Lung (tissue), 12 donors: Measurements from ENCODE around the gene FAIM2. TPM values are rescaled to one million over a fixed set of nuclear protein-coding genes. Genes with fewer than 3 reads are reported as not detected.

Experiments
- ATAC-seq: fragments of 200-7000 bp; cut with Tn5 transposase; one replicate; pipeline ENCODE4 v1.9.1; 2020; ENCODE audit warnings: moderate number of reproducible peaks; ENCODE audit not compliant: insufficient read depth, low FRiP score
- DNase-seq, 3 donors: peaks; one replicate each; pipeline ENCODE4 v3.0.0-alpha.2; 2013 to 2017
- H3K27ac ChIP-seq, 2 donors: one replicate each; pipeline ENCODE4 v1.5.1; 2013; ENCODE audit warnings: mild to moderate bottlenecking in 2 of 2, moderate library complexity in 2 of 2, control low read depth in 1 of 2, inconsistent platforms in 1 of 2, low read depth in 1 of 2, low read length in 1 of 2
- H3K27me3 ChIP-seq, 3 donors: one replicate each; pipeline ENCODE4 v1.5.1; 2013; ENCODE audit warnings: low read length in 2 of 3; ENCODE audit not compliant: control insufficient read depth in 3 of 3, insufficient read depth in 3 of 3
- H3K36me3 ChIP-seq, 4 donors: one replicate each; pipeline ENCODE4 v1.5.1; 2013; ENCODE audit warnings: low read length in 4 of 4, mild to moderate bottlenecking in 1 of 4, moderate library complexity in 1 of 4; ENCODE audit not compliant: control insufficient read depth in 4 of 4, insufficient read depth in 4 of 4
- H3K4me1 ChIP-seq, 5 donors: one replicate each; pipeline ENCODE4 v1.5.1; 2013; ENCODE audit warnings: low read length in 5 of 5, mild to moderate bottlenecking in 2 of 5, moderate library complexity in 1 of 5; ENCODE audit not compliant: control insufficient read depth in 5 of 5, insufficient read depth in 5 of 5
- H3K4me3 ChIP-seq: one replicate; pipeline ENCODE4 v1.5.1; 2013; ENCODE audit warnings: mild to moderate bottlenecking, control low read depth, moderate library complexity
- H3K9ac ChIP-seq, 2 donors: one replicate each; pipeline ENCODE4 v1.5.1; 2013; ENCODE audit warnings: low read length in 2 of 2, control low read depth in 1 of 2; ENCODE audit not compliant: insufficient read depth in 1 of 2
- H3K9me3 ChIP-seq, 4 donors: one replicate each; pipeline ENCODE4 v1.5.1; 2013; ENCODE audit warnings: low read length in 3 of 4, mild to moderate bottlenecking in 1 of 4, moderate library complexity in 1 of 4; ENCODE audit not compliant: control insufficient read depth in 4 of 4, insufficient read depth in 3 of 4
- WGBS, 2 donors: extraction: QIAGEN DNeasy Blood & Tissue Kit; methylation state at CpG; one replicate each; pipeline ENCODE4 v1.1.7; 2013; 5-methylcytosine and 5-hydroxymethylcytosine counted together
- polyA plus RNA-seq, 2 donors: library from polyadenylated mRNA; stranded (reverse); fragments of 200-250 nt; gene quantifications; one replicate each; pipeline ENCODE4 v1.2.1, GENCODE V29; 2013
- total RNA-seq, 2 donors: library from RNA; depleted of rRNA in 1 of 2; stranded (reverse); fragments of >200 nt in 1 of 2; gene quantifications; one replicate each; pipeline ENCODE4 v1.2.1, GENCODE V29; 2014 to 2021
- TF ChIP-seq, protein P1 (sequence below): IDR thresholded peaks from 2 replicates; pipeline ENCODE4 v1.5.1; 2012; ENCODE audit warnings: mild to moderate bottlenecking; ENCODE audit errors: control extremely low read depth, extremely low read depth
- donor health status: control.
- donor health status: control.
- donor health status: Bipolar disorder and iron deficiency.
- donor health status: healthy.
- donor health status: DM: yes; HTN: yes; CAD: no.

Gene FAIM2
- total and polyA plus RNA-seq, 4 donors, result 0.46 to 1.4 (median 0.55) TPM

DNA sequence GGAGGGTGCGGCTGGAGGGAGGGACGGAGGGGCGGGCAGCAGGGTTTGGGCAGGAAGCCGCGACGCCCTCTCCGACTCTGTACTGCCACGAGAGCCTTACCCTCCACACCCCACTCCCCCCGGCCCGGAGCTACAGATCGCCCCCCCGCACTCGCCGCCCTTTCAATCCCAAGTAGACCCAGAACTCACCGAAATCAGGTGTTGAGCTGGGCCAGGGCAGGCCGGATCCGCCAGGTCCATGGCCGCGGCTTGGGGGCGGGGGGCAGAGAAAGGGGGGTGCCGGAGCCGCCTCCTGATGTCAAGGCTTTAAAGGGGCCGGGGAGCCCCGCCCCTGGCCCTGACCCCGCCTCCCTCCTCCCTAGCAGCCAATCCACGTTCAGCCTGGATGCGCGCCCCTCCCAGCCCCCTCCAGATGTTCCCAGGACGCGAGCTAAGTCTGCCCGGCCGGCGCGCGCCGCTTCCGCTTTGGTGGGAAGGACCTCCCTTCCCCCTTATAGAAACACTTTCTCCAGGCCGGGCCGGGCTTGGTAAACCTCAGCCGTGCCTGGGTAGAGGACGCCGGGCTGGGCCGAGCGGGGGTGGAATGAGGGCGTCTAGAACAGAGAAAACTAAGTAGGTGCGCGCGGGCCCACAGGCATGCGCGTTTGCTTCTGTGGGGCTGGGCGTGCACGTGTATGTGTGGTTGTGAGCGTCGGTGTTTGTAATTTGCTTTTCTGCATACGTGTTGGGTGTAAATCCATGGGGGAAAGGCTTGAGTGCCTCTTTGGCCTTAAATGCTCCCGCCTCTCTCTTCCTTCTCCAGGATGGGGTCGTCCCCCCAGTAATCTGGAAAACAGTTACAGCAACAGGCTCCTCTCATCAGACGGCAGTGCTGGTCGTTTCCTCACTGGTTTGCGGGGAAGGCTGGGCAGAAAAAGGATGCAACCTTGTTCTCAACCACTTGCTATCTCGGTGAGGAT is 75.3 kb downstream of the FAIM2 start, which contains the start of gene NCKAP5L:
NCKAP5L (minus strand) TSS at position 281 of the 959 bp plus-strand sequence. CDS start 24,369 bp downstream, outside the sequence.
- 0 to 1% methylated on average over 59 to 61 of the region's 61 CpGs for WGBS, 2 donors

DNA sequence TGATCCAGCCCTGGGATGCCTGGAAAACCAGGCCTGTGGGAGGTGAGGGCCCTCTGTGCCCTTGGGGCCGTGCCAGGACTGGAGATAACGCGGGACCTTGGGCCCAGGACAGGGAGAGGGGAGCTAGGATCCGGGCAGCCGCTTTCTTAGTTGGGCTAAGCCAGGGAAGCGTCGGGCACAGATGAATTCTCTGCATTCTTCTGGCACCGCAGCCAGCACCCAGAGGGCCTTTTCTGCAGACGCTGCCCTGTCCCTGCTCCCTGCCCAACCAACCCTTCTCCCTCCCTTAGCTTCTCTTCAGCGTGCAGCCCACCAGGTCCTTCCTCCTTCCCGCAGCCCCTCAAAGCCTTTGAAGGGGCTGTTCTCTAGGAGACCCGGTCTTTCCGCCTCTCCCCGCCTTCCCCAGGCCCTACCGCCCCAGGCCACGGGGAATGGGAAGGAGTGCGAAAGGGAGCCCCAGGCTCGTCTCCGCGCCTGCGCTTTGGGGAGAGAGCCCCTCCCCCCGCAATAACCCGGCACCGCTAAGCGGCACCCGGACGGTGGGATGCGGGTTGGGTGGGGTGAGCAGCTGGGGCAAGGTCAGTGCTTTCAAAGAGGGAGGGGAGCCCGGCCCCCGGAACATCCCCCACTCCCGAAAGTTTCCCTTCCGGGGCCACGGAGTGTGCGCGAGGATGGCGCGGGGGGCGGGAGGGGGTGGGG is 76.2 kb downstream of the FAIM2 start:
- ATAC-seq (peak; percentile 55), DNase-seq (peak; percentile 82)
- WGBS, 2 donors, result 5 to 8% methylated on average over 28 to 38 of the region's 38 CpGs
- Histone ChIP-seq H3K9ac (peak overlapping the region; percentile 8 to 45), H3K27me3 (no peaks in the 10 kb centered on the region), H3K4me3 (peak overlapping the region; percentile 71), H3K27ac (peak overlapping the region; percentile 89 to 96), H3K9me3 (no peaks in the 10 kb centered on the region), H3K36me3 (peaks cover 0 to 3% (median 2%) of the 10 kb centered on the region in 4 donors), H3K4me1 (peaks cover 12 to 38% (median 22%) of the 10 kb centered on the region in 5 donors)
- TF ChIP-seq, protein P1, sequence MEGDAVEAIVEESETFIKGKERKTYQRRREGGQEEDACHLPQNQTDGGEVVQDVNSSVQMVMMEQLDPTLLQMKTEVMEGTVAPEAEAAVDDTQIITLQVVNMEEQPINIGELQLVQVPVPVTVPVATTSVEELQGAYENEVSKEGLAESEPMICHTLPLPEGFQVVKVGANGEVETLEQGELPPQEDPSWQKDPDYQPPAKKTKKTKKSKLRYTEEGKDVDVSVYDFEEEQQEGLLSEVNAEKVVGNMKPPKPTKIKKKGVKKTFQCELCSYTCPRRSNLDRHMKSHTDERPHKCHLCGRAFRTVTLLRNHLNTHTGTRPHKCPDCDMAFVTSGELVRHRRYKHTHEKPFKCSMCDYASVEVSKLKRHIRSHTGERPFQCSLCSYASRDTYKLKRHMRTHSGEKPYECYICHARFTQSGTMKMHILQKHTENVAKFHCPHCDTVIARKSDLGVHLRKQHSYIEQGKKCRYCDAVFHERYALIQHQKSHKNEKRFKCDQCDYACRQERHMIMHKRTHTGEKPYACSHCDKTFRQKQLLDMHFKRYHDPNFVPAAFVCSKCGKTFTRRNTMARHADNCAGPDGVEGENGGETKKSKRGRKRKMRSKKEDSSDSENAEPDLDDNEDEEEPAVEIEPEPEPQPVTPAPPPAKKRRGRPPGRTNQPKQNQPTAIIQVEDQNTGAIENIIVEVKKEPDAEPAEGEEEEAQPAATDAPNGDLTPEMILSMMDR, result no peak

More for the DNA sequence above, 75.3 kb downstream of the FAIM2 start, which contains the start of gene NCKAP5L:
- H3K4me3 ChIP-seq, result peak within 1 kb of the TSS; percentile 71
- no peaks in the 10 kb centered on the region for H3K27me3 ChIP-seq
- peaks cover 0 to 2% (median 1%) of the 10 kb centered on the region in 4 donors for H3K36me3 ChIP-seq
- peak within 1 kb of the TSS; percentile 59 to 72 for H3K9ac ChIP-seq
- H3K9me3 ChIP-seq, result no peaks in the 10 kb centered on the region
- DNase-seq, result peak; percentile 98
- H3K27ac ChIP-seq, result peak within 1 kb of the TSS; percentile 95 to 96
- H3K4me1 ChIP-seq, result peaks cover 12 to 38% (median 22%) of the 10 kb centered on the region in 5 donors
- ATAC-seq, result peak; percentile 98
- TF ChIP-seq, protein P1, result no peak

DNA sequence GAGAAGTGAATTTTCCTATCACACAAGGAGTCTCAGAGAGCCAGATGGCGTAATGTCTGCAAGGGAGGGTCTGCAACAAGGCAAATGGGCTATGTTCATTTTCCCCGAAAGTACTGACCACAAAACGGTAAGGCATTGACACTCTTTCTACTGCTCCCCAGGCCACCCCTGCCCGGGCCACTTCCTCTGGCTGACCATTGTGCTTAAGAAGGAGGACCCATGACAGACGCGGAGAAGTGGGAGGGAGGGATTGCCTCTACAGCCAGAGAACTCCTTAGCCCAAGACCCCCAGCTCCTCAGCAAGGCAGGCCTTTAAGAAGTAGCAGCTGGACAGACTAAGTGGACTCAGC is 76.7 kb downstream of the FAIM2 start:
- H3K27ac ChIP-seq, result peak overlapping the region; percentile 89 to 96
- H3K9me3 ChIP-seq, result no peaks in the 10 kb centered on the region
- ATAC-seq (no peak), DNase-seq (no peak)
- peak overlapping the region; percentile 71 for H3K4me3 ChIP-seq
- H3K27me3 ChIP-seq, result no peaks in the 10 kb centered on the region
- peaks cover 12 to 38% (median 22%) of the 10 kb centered on the region in 5 donors for H3K4me1 ChIP-seq
- TF ChIP-seq, protein P1, result no peak
- H3K9ac ChIP-seq, result peak overlapping the region; percentile 8 to 45
- peaks cover 0 to 4% (median 3%) of the 10 kb centered on the region in 4 donors for H3K36me3 ChIP-seq
- 47 to 52% methylated on average over 6 of the region's 6 CpGs for WGBS, 2 donors
